WTC11 (cell line): ENCODE measurements around the gene ARHGAP45. TPM values are rescaled to one million over a fixed set of nuclear protein-coding genes. Genes with fewer than 3 reads are reported as not detected.

Experiments used
- ATAC-seq: fragments of 200-7000 bp; cut with Tn5 transposase; 2 replicates; pipeline ENCODE4 v1.10.0; 2021; ENCODE audit warnings: mild to moderate bottlenecking, moderate library complexity
- CTCF ChIA-PET: fragments of 300-600 bp; sonication (Branson Sonifier 250); formaldehyde crosslinking; loops from one replicate; lab custom pipeline; 2021; ENCODE audit warnings: antibody characterized with exemption; lab: Charles Lee
- POLR2A ChIA-PET: fragments of 350-600 bp; sonication (Branson Sonifier 250); formaldehyde crosslinking; loops from one replicate; lab custom pipeline; 2021; ENCODE audit warnings: antibody characterized with exemption; lab: Charles Lee
- DNase-seq: peaks from one replicate; pipeline ENCODE4 v3.0.0; 2021; ENCODE audit warnings: low spot score
- H3K27ac Mint-ChIP-seq: 2 replicates; pipeline ENCODE4 v1.8.0; 2021; ENCODE audit warnings: mixed read lengths
- H3K27me3 Mint-ChIP-seq: 2 replicates; pipeline ENCODE4 v1.8.0; 2021; ENCODE audit warnings: low read depth, mild to moderate bottlenecking, moderate library complexity, mixed read lengths
- H3K36me3 Mint-ChIP-seq: 2 replicates; pipeline ENCODE4 v1.8.0; 2021; ENCODE audit warnings: mixed read lengths
- H3K4me1 Mint-ChIP-seq: 2 replicates; pipeline ENCODE4 v1.8.0; 2022; ENCODE audit warnings: mixed read lengths
- H3K4me3 Mint-ChIP-seq: 2 replicates; pipeline ENCODE4 v1.8.0; 2021; ENCODE audit warnings: mild to moderate bottlenecking, moderate library complexity, mixed read lengths
- H3K9me3 Mint-ChIP-seq: 2 replicates; pipeline ENCODE4 v1.8.0; 2021; ENCODE audit warnings: mixed read lengths
- CBFB ChIP-seq: sonication (generic); formaldehyde crosslinking; IDR thresholded peaks from 2 replicates; pipeline ENCODE4 v1.8.1; 2022; ENCODE audit warnings: mild to moderate bottlenecking, low read depth, missing genetic modification reagents
- E2F4 ChIP-seq: sonication (generic); formaldehyde crosslinking; IDR thresholded peaks from 2 replicates; pipeline ENCODE4 v1.8.1; 2022; ENCODE audit warnings: low read depth, mild to moderate bottlenecking, moderate library complexity, missing genetic modification reagents, borderline replicate concordance
- GTF2I ChIP-seq: fragments of 250-450 bp; sonication (Bioruptor Pico); conservative IDR thresholded peaks from 2 replicates; pipeline ENCODE4 v1.4.0; 2021; ENCODE audit warnings: mild to moderate bottlenecking
- HMGA2 ChIP-seq: fragments of 250-450 bp; sonication (Bioruptor Pico); IDR thresholded peaks from 2 replicates; pipeline ENCODE4 v1.4.0; 2021; ENCODE audit warnings: mild to moderate bottlenecking, moderate library complexity
- HMGXB4 ChIP-seq: sonication (generic); formaldehyde crosslinking; IDR thresholded peaks from 2 replicates; pipeline ENCODE4 v1.8.1; 2023; ENCODE audit warnings: mild to moderate bottlenecking, moderate library complexity, missing genetic modification reagents
- IRF1 ChIP-seq: sonication (generic); formaldehyde crosslinking; IDR thresholded peaks from 2 replicates; pipeline ENCODE4 v1.8.0; 2023; ENCODE audit warnings: missing genetic modification reagents
- JUN ChIP-seq: sonication (generic); formaldehyde crosslinking; IDR thresholded peaks from 2 replicates; pipeline ENCODE4 v1.8.0; 2023; ENCODE audit warnings: mild to moderate bottlenecking, missing genetic modification reagents
- MAX ChIP-seq: sonication (generic); formaldehyde crosslinking; IDR thresholded peaks from 2 replicates; pipeline ENCODE4 v1.8.0; 2022; ENCODE audit warnings: mild to moderate bottlenecking, missing genetic modification reagents
- MXD4 ChIP-seq: fragments of 250-450 bp; sonication (Bioruptor Pico); IDR thresholded peaks from 2 replicates; pipeline ENCODE4 v1.8.0; 2021; ENCODE audit warnings: mild to moderate bottlenecking, moderate library complexity, borderline replicate concordance
- MYBL2 ChIP-seq: sonication (generic); formaldehyde crosslinking; IDR thresholded peaks from 2 replicates; pipeline ENCODE4 v1.8.1; 2023; ENCODE audit warnings: mild to moderate bottlenecking, moderate library complexity, missing genetic modification reagents
- NFE2L1 ChIP-seq: sonication (generic); formaldehyde crosslinking; IDR thresholded peaks from 2 replicates; pipeline ENCODE4 v1.8.1; 2023; ENCODE audit warnings: missing genetic modification reagents
- NR3C1 ChIP-seq: sonication (generic); formaldehyde crosslinking; conservative IDR thresholded peaks from 2 replicates; pipeline ENCODE4 v1.8.1; 2023; ENCODE audit warnings: low read depth, mild to moderate bottlenecking, missing genetic modification reagents
- OVOL2 ChIP-seq: fragments of 250-450 bp; sonication (Bioruptor Pico); IDR thresholded peaks from 2 replicates; pipeline ENCODE4 v1.9.0; 2021; ENCODE audit warnings: mild to moderate bottlenecking, borderline replicate concordance
- SMAD4 ChIP-seq: sonication (generic); formaldehyde crosslinking; IDR thresholded peaks from 2 replicates; pipeline ENCODE4 v1.8.0; 2022; ENCODE audit warnings: mild to moderate bottlenecking, missing genetic modification reagents
- SP1 ChIP-seq: sonication (generic); formaldehyde crosslinking; conservative IDR thresholded peaks from 2 replicates; pipeline ENCODE4 v1.8.1; 2022; ENCODE audit warnings: missing genetic modification reagents
- TEAD1 ChIP-seq: sonication (generic); formaldehyde crosslinking; IDR thresholded peaks from 2 replicates; pipeline ENCODE4 v1.8.0; 2022; ENCODE audit warnings: mild to moderate bottlenecking, missing genetic modification reagents
- USF1 ChIP-seq: sonication (generic); formaldehyde crosslinking; IDR thresholded peaks from 2 replicates; pipeline ENCODE4 v1.8.0; 2022; ENCODE audit warnings: mild to moderate bottlenecking, missing genetic modification reagents
- ZNF219 ChIP-seq: sonication (generic); formaldehyde crosslinking; IDR thresholded peaks from 2 replicates; pipeline ENCODE4 v1.8.0; 2023; ENCODE audit warnings: missing genetic modification reagents, mild to moderate bottlenecking, borderline replicate concordance
- ZNF317 ChIP-seq: sonication (generic); formaldehyde crosslinking; IDR thresholded peaks from 2 replicates; pipeline ENCODE4 v1.8.1; 2023; ENCODE audit warnings: low read depth, mild to moderate bottlenecking, moderate library complexity, missing genetic modification reagents, borderline replicate concordance
- ZNF396 ChIP-seq: fragments of 250-450 bp; sonication (Bioruptor Pico); IDR thresholded peaks from 2 replicates; pipeline ENCODE4 v1.8.0; 2021; ENCODE audit warnings: mild to moderate bottlenecking, moderate library complexity, borderline replicate concordance
- ZNF425 ChIP-seq: fragments of 250-450 bp; sonication (Bioruptor Pico); conservative IDR thresholded peaks from 2 replicates; pipeline ENCODE4 v1.9.0; 2021; ENCODE audit warnings: mild to moderate bottlenecking
- ZNF512 ChIP-seq: sonication (generic); formaldehyde crosslinking; IDR thresholded peaks from 2 replicates; pipeline ENCODE4 v1.8.1; 2022; ENCODE audit warnings: missing genetic modification reagents, borderline replicate concordance
- ZNF532 ChIP-seq: fragments of 250-450 bp; sonication (Bioruptor Pico); IDR thresholded peaks from 2 replicates; pipeline ENCODE4 v1.9.0; 2021; ENCODE audit warnings: mild to moderate bottlenecking, borderline replicate concordance
- total RNA-seq: library from RNA; stranded (reverse); gene quantifications from 3 replicates; pipeline ENCODE4 v1.2.3, GENCODE V29; 2021

ARHGAP45 gene
- total RNA-seq, 1 experiment from 2014 or later = 40.9 TPM

GRCh38 chr19:1091544-1092175 lies 24.7 kb downstream of the ARHGAP45 start:
- ATAC-seq (no peak), DNase-seq (no peak)
- Mint-ChIP-seq H3K27ac (no peak overlapping the region), H3K36me3 (peaks cover 9% of the 10 kb centered on the region), H3K4me3 (no peak overlapping the region), H3K27me3 (no peaks in the 10 kb centered on the region), H3K9me3 (no peaks in the 10 kb centered on the region), H3K4me1 (peaks cover 7% of the 10 kb centered on the region; the same call in 1 of the 2 replicates)
- ChIA-PET POLR2A (no interaction called here), CTCF (interaction anchor here (1.7 kb wide), 1 partner anchor 21 kb away, joined by 5 read pairs; no protein-coding TSS in a partner anchor)
- TF ChIP-seq MAX (no peak), NR3C1 (CRISPR knock-in tag) (no peak), ZNF317 (no peak), NFE2L1 (CRISPR knock-in tag) (no peak), ZNF396 (no peak), HMGXB4 (no peak), ZNF512 (CRISPR knock-in tag) (no peak), GTF2I (CRISPR knock-in tag) (no peak), TEAD1 (CRISPR knock-in tag) (no peak), OVOL2 (CRISPR knock-in tag) (no peak), MXD4 (no peak), ZNF425 (CRISPR knock-in tag) (no peak), IRF1 (CRISPR knock-in tag) (no peak), SP1 (no peak)

GRCh38 chr19:1093330-1093729 lies 26.4 kb downstream of the ARHGAP45 start:
- Mint-ChIP-seq H3K36me3 (peaks cover 3% of the 10 kb centered on the region; the same call in 1 of the 2 replicates), H3K27ac (no peak overlapping the region), H3K4me1 (peaks cover 12% of the 10 kb centered on the region; the same call in 1 of the 2 replicates), H3K4me3 (peak overlapping the region; percentile 84), H3K27me3 (no peaks in the 10 kb centered on the region), H3K9me3 (no peaks in the 10 kb centered on the region)
- DNase-seq (no peak), ATAC-seq (no peak)
- CTCF ChIA-PET = interaction anchor here (0.9 to 2.1 kb wide), 5 partner anchors 19 to 151 kb away, joined by 3 to 6 read pairs (median 4); partner anchors contain the start of gene ARHGAP45
- POLR2A ChIA-PET = interaction anchor here (0.7 kb wide), 1 partner anchor 23 kb away, joined by 6 read pairs; no protein-coding TSS in a partner anchor
- TF ChIP-seq HMGA2 (CRISPR knock-in tag) = no peak
- TF ChIP-seq SP1 = no peak
- no peak for TF ChIP-seq ZNF219 (CRISPR knock-in tag)
- no peak for TF ChIP-seq MYBL2
- TF ChIP-seq E2F4 (CRISPR knock-in tag) = no peak
- no peak for TF ChIP-seq USF1
- no peak for TF ChIP-seq JUN (CRISPR knock-in tag)
- TF ChIP-seq ZNF532 (CRISPR knock-in tag) = no peak
- TF ChIP-seq NFE2L1 (CRISPR knock-in tag) = no peak
- no peak for TF ChIP-seq CBFB (CRISPR knock-in tag)
- TF ChIP-seq SMAD4 (CRISPR knock-in tag) = no peak
